Measurements from ENCODE around the gene ZMYM2. TPM values are rescaled to one million over a fixed set of nuclear protein-coding genes. Genes with fewer than 3 reads are reported as not detected.

The ZMYM2 gene
- total RNA-seq, 1 experiment from 2014 or later: 91.1 TPM

DNA sequence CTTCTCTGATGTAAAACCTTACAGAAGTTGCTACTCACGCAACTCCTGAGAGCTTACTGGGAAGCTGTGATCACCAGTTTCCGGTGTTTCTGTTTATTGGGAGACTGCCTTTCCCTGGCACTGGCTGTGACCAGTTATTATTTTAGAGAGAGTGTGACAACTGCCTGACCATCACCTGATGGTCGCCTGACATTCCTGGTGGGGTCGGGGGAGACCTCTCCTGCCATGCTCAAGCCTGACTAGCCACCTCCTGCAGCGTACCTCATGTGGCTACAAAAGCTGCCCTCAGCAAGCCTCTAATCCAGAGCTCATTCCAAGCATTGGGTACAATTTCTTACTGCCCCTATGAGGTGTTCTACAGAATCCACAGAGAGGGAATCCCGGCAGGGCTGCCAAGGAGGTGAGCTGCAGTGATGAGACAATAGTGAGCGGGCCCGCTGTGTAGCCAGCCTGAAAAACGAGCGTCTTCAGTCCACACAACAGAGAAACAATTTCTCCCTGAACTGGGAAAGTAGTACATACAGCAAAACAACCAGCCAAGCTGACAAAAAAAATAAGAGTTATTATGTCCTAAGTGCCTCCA, 173.6 kb downstream of the ZMYM2 start:
- Histone ChIP-seq H3K4me3 (ENCODE audit: low read depth, low read length) (no peak overlapping the region), H3K36me3 (ENCODE audit: control insufficient read depth, insufficient read depth, low read length) (no peaks in the 10 kb centered on the region), H3K4me1 (peaks cover 4% of the 10 kb centered on the region; the same call in 1 of the 2 replicates), H3K27me3 (replicated peaks; ENCODE audit: control insufficient read depth, insufficient read depth, low read length) (no peaks in the 10 kb centered on the region), H3K9me3 (no peaks in the 10 kb centered on the region)
- TF ChIP-seq CTCF (IDR thresholded peaks at IDR 0.05; ENCODE audit: insufficient read depth in 1 of 2, low read depth in 1 of 2, low read length in 1 of 2, severe bottlenecking in 1 of 2, unreplicated experiment in 1 of 2): no peak
- DNase-seq: peak in 1 of 2 experiments; percentile 5
- H3K9me3 Mint-ChIP-seq (ENCODE audit: unreplicated experiment): no peaks in the 10 kb centered on the region
- ChIA-PET POLR2A (no interaction called here), CTCF (no interaction called here)
- BruUV-seq (replicated peaks): no TSS peak
- intact Hi-C loops (cut with micrococcal nuclease; ENCODE audit: unreplicated experiment): no loop called here
- no peak overlapping the region for H3K27ac Mint-ChIP-seq (ENCODE audit: unreplicated experiment)
- no peaks in the 10 kb centered on the region for H3K36me3 Mint-ChIP-seq (ENCODE audit: insufficient read depth, unreplicated experiment)
- no peaks in the 10 kb centered on the region for H3K27me3 Mint-ChIP-seq (ENCODE audit: insufficient read depth, unreplicated experiment)
- H3K4me3 Mint-ChIP-seq (ENCODE audit: unreplicated experiment): no peak overlapping the region
- H3K4me1 Mint-ChIP-seq (ENCODE audit: low read depth, unreplicated experiment): no peaks in the 10 kb centered on the region

DNA sequence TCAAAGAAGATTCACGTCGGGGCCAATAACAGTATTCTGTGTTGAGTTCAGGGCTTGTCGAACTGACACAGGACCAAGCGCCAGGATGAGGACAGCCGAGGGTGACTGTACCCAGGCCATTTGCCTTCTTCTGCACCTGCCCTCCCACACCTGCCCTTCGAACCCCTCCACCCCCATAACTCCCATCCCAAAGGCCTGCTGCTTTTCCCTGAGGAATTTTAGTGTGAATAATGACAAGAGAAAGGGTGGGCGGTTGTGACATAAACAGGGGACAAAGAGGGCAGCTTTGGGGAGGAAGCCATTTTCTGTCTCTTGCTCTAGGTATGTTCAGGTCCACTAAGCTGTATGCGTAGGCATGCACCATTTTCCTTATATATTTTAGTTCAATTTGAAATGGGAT, 176.2 kb downstream of the ZMYM2 start:
- Histone ChIP-seq H3K36me3 (ENCODE audit: control insufficient read depth, insufficient read depth, low read length) (no peaks in the 10 kb centered on the region), H3K4me1 (peaks cover 4% of the 10 kb centered on the region; the same call in 1 of the 2 replicates), H3K9me3 (no peaks in the 10 kb centered on the region), H3K4me3 (ENCODE audit: low read depth, low read length) (no peak overlapping the region), H3K27me3 (replicated peaks; ENCODE audit: control insufficient read depth, insufficient read depth, low read length) (no peaks in the 10 kb centered on the region)
- Mint-ChIP-seq H3K4me1 (ENCODE audit: low read depth, unreplicated experiment) (no peaks in the 10 kb centered on the region), H3K27me3 (ENCODE audit: insufficient read depth, unreplicated experiment) (no peaks in the 10 kb centered on the region), H3K27ac (ENCODE audit: unreplicated experiment) (no peak overlapping the region), H3K9me3 (ENCODE audit: unreplicated experiment) (no peaks in the 10 kb centered on the region), H3K4me3 (ENCODE audit: unreplicated experiment) (no peak overlapping the region), H3K36me3 (ENCODE audit: insufficient read depth, unreplicated experiment) (no peaks in the 10 kb centered on the region)
- no peak for TF ChIP-seq CTCF (IDR thresholded peaks at IDR 0.05; ENCODE audit: insufficient read depth in 1 of 2, low read depth in 1 of 2, low read length in 1 of 2, severe bottlenecking in 1 of 2, unreplicated experiment in 1 of 2)
- CTCF ChIA-PET: no interaction called here
- POLR2A ChIA-PET: no interaction called here
- intact Hi-C loops (cut with micrococcal nuclease; ENCODE audit: unreplicated experiment): no loop called here
- BruUV-seq (replicated peaks): no TSS peak
- DNase-seq: no peak

DNA sequence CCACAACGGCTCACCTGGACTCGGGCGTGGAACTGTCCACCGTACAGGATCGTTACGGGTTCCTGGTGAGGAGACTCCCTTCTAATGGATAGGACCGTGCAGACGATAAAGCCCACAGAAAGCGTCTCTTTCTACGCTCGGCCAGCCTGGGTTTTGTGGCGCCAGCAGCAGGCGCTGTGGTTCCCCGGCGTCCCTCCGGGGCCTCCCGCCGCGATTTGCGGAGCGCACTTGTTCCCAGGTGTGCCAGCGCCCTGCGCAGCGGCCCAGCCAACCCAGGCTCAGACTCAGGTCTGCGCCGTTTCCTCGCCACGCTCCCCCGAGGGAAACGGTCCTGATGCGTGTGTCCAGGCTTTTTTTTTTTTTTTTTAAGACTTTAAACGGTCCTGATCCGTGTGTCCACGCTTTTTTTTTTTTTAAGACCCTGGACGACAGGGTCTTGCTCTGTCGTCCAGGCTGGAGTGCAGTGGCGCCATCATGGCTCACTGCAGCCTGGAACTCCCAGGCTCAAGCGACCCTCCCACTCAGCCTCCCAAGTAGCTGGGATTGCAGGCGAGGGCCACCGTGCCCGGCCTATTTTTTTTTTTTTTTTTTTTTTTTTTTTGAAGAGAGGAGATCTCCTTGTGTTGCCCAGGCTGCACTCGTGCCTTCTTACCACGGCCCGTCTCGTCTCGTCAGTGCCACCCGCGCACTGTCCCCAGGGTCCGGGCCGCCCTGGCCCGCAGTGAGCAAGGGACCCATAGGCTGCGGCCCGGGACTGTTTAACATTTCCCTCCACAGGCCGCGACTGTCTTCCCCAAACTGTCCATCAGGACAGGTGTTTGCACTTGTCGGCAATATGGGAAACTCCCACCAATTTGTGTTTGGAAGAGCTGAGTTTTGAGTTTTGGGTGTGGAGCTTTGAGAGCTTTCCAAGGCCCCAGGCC, 178.5 kb downstream of the ZMYM2 start:
- no TSS peak for BruUV-seq (replicated peaks)
- H3K9me3 Mint-ChIP-seq (ENCODE audit: unreplicated experiment): no peaks in the 10 kb centered on the region
- H3K27me3 ChIP-seq (replicated peaks; ENCODE audit: control insufficient read depth, insufficient read depth, low read length): no peaks in the 10 kb centered on the region
- ChIA-PET CTCF (interaction anchor here (0.7 kb wide), 3 partner anchors 9 to 484 kb away, joined by 6 to 10 read pairs (median 10); no protein-coding TSS in a partner anchor), POLR2A (interaction anchor here (0.7 kb wide), 1 partner anchor 30 kb away, joined by 4 read pairs; no protein-coding TSS in a partner anchor)
- H3K36me3 ChIP-seq (ENCODE audit: control insufficient read depth, insufficient read depth, low read length): no peaks in the 10 kb centered on the region
- H3K4me1 Mint-ChIP-seq (ENCODE audit: low read depth, unreplicated experiment): no peaks in the 10 kb centered on the region
- peak overlapping the region; percentile 30 for H3K4me3 ChIP-seq (ENCODE audit: low read depth, low read length)
- H3K27ac Mint-ChIP-seq (ENCODE audit: unreplicated experiment): no peak overlapping the region
- no peaks in the 10 kb centered on the region for H3K36me3 Mint-ChIP-seq (ENCODE audit: insufficient read depth, unreplicated experiment)
- peak; percentile 54 to 76 for DNase-seq
- TF ChIP-seq CTCF (IDR thresholded peaks at IDR 0.05; ENCODE audit: insufficient read depth in 1 of 2, low read depth in 1 of 2, low read length in 1 of 2, severe bottlenecking in 1 of 2, unreplicated experiment in 1 of 2): peak; percentile 51 to 82
- peaks cover 4% of the 10 kb centered on the region; the same call in 1 of the 2 replicates for H3K4me1 ChIP-seq
- H3K9me3 ChIP-seq: no peaks in the 10 kb centered on the region
- intact Hi-C loops (cut with micrococcal nuclease; ENCODE audit: unreplicated experiment): loop anchor here (1.0 kb wide), 1 partner anchor 26 kb away; no protein-coding TSS in a partner anchor
- peak overlapping the region; percentile 54 for H3K4me3 Mint-ChIP-seq (ENCODE audit: unreplicated experiment)
- H3K27me3 Mint-ChIP-seq (ENCODE audit: insufficient read depth, unreplicated experiment): no peaks in the 10 kb centered on the region

Measured in Caco-2 (cell line).